HG02840 (cell line): ENCODE data around the gene RTP5.
"Not testable (repeated sequence)": the region's sequence is repeated elsewhere in the genome, so short reads cannot be mapped to it uniquely, and the experiment has no call there.

Source experiments
- ATAC-seq: cut with Tn5 transposase; IDR thresholded peaks from one replicate; pipeline ENCODE4 v1.9.1; 2021; ENCODE audit warnings: mild to moderate bottlenecking, moderate library complexity, moderate number of reproducible peaks; ENCODE audit not compliant: unreplicated experiment, low FRiP score

RTP5 gene

DNA sequence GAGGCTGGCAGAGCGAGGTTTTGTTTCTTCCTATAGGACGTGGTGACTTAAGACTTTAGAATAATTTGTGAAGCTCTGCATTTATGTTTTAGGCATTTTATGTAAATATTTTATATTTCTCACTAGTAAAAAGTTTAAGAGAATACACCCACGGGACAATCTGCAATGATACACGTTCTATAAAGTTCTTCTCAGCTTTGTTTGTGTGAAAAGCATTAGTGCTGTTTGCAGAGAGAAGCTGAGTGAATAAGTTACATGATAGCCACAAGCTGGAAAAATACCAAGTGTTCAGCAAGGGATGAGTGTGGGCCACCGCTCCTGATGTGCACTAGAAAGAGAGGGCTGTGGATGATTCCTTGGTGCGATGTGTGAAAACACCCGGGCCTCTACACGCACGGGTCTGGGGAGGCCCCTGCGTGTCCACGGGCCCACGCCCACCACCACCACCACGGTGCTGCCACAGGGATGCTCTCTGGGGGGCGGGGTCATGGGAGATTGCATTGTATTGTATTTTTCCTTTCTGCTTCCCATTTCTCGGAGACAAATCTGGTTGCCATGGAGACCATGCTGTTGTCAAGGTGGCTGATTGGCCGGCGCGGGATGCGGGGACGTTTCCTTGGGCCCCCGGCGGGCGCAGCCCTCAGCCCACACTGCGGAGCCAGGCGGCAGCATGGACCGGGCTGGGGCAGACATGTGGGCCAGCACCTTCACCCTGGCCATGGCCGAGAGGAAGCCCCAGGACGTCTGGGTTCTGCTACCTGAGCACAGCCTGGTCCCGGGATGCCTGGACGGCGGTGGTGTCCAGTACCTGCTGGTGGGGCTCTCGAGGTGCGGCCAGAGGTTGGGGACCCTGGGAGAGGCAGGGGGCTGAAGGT, at the start of gene RTP5:
RTP5 (plus strand) TSS at position 643 of the 875 bp plus-strand sequence; CDS start at position 671, 28 bp downstream.
- ATAC-seq = no peak

DNA sequence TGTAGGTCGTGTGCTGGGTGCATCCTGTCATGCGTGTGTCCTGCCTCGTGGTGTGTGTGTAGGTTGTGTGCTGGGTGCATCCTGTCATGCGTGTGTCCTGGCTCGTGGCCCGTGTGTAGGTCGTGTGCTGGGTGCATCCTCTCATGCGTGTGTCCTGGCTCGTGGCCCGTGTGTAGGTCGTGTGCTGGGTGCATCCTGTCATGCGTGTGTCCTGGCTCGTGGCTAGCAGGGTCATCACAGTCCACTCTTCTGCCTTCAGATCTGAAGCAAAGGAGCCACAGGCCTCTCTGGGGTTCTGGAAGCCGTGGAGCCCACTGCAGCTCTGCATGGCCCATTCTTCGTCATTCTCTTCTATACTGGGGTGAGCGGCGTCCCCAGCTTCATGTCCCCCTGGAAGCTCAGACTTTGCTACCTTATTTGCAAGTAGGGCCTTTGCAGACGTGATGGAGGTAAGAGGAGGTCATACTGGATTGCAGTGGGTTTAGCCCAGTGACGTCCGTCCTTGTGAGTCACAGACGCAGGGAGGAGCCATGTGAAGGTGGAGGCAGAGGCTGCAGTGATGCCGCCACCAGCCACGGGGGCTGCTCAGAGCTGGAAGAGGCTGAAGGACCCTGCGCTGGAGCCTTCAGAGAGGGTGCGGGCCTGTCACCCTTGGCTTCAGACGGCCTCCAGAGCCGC, 49.4 kb upstream of the RTP5 start:
- ATAC-seq = not testable (repeated sequence)

DNA sequence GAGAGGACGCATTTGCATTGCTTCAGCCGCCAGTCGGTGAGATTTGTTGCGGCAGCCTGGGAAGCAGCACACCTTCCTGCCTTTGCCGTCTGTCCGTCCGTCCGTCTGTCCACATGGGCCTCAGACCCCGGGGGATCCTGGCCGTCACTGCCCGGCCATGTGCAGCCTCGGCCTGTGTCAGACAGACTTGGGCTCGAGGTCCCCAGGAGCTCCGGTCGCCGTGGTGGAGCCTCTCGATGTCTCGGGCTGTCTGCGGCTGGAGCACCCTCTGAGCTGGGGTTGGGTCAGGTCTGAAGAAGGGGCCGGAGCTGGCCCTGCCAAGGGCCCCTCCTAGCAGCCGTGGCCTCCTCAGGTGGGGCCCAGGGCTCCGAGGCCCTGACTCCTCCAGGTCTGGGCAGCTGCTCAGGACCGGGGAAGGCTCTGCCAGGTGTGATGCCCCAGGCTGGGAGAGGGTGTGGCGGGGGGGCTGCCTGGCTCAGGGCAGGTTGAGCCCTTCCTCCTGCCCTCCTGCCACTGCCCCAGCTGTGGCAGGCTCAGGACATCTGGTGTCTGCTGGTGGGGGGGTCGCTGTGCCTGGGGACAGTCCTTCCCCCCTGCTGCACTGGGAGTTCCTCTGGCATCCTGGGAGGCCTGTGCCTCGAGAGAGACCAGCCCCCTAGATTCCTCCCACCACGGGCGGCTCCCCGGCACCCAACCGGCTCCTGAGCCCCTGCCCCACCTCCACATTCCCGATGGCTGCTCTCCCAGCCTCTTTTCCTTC, 48.7 kb upstream of the RTP5 start:
- no peak for ATAC-seq

DNA sequence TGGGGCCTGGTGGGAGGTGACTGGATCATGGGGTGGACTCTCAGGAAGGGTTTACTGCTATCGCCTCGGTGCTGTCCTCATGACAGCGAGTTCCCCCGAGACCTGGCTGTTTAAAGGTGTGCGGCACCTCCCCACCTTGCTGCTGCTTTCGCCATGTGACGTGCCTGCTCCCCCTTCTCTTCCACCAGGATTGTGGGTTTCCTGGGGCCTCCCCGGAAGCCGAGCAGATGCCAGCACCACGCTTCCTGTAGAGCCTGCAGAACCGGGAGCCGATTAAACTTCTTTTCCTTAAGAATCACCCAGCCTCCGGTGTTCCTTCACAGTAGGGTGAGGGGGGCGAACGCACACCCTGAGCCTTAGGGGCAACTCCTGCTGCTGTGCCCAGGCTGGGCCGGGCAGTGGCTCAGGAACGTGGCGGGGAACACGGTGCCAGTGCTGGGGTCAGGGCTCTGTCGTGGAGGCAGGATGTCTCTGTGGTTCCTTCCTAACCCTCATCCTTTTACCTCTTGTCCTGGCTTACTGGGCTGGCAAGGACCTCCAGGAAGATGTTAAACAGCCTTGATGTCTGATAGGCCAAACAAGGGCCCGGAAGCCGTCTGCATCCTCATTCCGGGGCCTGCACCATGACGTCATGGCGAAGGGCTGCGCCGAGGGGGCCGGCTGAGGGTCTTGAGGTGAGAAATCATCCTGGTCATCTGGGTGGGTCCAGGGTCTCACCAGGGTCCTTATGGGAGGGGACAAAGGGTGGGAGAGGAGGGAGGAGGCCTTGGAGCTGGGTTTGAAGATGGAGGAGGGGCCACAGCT, 47.9 kb upstream of the RTP5 start:
- no peak for ATAC-seq

DNA sequence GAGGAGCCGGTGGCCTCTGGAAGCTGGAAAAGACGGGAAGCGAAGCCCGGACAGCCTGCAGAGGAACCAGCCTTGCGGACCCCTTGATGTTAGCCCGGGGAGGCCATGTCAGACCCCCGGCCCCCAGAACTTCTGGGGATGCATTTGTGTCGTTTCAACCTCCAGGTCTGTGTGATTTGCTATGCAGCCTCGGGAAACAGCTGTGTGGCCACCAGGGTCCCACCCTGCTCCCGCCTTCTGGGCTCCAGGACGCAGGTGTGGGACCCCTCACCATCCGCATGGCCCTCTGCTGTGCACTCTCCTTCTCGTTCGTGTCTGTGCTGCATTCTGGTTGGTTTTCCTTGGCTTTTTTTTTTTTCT, 47.3 kb upstream of the RTP5 start:
- ATAC-seq = no peak

DNA sequence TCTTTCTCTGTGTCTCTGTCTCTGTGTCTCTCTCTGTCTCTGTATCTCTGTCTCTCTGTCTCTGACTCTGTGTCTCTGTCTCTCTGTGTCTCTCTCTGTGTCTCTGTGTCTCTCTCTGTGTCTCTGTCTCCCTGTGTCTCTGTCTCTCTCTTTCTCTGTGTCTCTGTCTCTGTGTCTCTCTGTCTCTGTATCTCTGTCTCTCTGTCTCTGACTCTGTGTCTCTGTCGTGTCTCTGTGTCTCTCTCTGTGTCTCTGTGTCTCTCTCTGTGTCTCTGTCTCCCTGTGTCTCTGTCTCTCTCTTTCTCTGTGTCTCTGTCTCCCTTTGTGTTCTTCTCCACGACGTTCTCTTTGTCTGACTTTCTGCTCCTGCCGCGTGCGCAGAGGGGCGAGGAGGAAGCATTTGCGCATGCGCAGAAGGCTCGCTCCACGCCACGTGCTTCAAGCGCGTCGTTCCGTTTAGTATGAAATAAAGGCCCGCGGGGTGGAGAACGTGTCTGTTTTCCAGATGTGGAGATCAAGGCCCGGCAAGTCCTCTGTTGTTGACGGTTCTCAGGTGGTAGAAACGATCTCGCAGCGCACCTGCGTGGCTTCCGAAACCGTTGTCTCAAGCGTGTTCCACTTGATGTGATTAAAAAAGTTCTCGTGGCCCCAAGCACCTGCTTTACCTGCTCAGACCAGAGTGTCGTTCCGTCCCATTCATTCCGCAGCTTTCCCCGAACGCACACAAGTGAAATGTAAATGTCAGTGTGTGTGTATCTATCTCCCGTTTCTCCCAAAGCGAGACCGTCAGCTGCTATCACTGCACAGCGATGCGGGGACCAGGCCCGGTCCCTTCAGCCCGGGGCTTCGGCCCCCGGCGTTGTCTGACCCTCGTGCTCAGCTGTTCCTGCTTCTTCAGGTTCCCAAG, 45.7 kb upstream of the RTP5 start:
- not testable (repeated sequence) for ATAC-seq

DNA sequence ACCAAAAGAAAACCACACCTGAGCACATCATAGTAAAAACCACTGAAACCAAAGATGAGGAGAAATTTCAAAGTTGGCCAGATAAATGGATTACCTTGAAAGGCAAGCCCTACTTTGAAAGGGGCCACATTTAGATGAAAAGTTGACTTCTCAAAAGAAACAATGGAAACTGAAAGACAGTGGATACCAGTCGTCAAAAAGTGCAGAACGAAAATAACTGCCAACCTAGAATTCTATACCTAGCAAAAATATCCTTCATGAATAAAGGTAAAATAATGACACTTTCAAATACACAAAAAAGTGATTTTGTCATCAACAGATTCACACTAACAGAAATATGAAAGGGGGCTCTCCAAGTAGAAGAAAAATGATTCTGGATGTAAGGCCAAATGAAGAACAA, 42.1 kb upstream of the RTP5 start:
- no peak for ATAC-seq

DNA sequence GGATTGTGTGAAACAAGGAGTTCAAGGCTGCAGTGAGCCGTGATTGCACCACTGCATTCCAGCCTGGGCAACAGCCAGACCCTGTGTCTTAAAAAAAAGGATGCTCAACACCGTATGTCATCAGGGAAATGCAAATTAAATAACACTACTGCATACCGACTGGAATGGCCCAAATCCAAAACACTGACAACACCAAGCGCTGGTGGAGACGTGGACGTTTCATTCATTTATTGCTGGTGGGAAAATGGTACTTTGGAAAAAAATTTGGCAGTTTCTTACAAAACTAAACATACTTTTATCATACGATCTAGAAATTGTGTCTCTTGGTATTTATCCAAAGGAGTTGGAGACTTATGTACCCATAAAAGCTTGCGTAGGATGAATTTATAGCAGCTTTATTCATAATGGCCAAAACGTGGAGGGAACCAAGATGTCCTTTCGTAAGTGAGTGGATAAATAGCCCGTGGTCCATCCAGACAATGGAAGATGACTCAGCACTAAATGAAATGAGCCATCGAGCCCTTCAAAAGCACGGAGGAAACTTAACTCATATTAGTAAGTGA, 36.3 kb upstream of the RTP5 start:
- no peak for ATAC-seq

DNA sequence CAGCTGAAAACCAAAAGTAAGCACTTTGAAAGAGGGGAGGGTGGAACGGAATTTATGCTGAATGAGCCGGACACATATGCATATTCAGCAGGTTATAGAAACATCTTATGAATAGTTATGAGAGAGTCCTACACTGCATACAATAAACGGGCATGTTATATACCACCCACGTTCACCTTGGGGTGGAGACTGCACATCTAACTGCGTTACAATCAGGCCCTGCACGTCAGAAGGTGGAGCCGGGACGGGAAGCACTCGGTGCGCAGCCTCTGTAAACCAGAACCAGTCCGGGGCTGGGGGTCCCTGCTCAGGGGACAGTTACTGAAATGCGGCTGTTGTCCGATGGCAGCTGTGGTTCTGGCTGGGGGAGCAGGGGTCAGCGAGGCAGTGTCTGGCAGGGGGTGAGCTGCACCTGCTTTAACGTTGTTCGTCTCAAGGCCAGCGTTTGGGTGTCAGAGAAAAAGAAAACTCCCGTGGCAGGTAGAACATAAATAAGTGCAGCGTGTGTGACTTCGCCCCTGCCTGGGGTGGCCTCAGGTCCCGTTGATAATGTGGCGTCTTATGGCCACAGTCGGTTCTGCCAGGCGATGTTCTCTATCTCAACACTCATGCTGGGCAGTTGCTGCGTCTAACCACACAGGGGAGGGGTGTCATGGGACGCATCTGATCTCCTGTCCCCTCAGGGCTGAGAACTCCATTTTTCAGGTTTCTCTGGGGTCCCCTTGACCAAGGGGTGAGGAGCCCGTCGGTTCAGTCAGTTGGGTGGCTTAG, 35.6 kb upstream of the RTP5 start:
- ATAC-seq = not testable (repeated sequence)

DNA sequence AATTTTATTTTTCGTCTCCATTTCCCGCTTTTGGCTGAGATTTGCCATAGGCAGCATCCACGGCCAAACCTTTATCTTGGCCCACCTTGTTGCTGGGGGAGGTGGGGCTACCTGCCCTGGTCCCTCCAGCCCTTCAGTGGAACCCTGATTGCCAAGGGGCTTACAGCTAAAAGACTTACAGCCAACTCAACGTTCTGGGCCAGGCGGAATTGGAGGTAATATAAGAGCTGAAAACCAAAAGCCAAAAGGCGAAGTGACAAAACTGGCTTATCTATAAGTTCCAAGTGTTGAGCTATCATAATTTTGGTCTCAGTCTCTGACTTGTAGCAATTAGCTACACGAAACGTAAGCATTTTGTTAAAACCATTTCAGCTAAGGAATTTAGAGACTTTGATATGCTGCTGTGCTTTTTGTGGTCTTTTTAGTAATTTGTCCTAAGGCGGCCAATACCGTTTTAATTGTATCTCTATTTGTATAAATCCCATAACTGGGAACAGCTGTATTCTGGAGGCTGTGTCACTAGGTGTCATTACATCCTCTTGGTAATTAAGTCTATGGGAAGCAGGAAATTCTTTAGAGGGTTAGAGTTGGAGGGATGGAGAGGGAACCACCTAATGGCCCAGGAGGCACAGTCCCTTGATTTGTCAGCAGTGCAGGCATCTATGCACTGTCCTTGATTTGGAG, 34.9 kb upstream of the RTP5 start:
- no peak for ATAC-seq

DNA sequence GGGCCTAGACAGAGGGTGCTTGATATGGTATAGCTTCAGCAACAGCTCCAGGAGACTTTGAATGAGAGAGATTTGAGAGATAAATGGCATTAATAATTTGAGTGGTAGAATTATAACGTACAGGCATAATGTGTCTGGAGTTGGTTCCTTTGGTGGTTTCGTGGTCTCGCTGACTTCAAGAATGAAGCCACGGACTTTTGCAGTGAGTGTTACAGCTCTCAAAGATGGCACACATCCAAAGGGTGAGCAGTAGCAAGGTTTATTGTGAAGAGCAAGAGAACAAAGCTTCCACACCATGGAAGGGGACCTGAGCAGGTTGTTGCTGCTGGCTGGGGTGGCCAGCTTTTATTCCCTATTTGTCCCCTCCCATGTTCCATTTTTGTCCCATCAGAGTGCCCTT, 33.9 kb upstream of the RTP5 start:
- ATAC-seq = no peak

DNA sequence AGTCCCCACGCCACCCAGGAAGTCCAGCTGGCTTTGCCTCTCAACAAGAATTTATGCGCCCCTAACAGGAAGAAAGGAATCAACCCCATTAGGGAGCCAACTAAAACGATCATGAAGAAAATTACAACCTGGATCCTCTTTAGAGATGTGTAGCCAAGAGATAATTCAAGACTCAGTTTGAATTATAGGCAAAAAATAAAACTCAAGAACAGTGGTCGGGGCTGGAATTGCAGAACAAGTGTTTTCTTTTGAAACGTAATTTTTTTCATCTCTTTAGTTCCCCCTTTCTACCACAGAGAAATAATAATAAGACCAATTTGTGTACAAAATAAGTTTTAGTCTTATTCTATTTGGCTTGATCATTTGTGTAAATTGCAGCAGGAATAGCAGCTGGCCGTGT, 33.2 kb upstream of the RTP5 start:
- ATAC-seq = no peak

DNA sequence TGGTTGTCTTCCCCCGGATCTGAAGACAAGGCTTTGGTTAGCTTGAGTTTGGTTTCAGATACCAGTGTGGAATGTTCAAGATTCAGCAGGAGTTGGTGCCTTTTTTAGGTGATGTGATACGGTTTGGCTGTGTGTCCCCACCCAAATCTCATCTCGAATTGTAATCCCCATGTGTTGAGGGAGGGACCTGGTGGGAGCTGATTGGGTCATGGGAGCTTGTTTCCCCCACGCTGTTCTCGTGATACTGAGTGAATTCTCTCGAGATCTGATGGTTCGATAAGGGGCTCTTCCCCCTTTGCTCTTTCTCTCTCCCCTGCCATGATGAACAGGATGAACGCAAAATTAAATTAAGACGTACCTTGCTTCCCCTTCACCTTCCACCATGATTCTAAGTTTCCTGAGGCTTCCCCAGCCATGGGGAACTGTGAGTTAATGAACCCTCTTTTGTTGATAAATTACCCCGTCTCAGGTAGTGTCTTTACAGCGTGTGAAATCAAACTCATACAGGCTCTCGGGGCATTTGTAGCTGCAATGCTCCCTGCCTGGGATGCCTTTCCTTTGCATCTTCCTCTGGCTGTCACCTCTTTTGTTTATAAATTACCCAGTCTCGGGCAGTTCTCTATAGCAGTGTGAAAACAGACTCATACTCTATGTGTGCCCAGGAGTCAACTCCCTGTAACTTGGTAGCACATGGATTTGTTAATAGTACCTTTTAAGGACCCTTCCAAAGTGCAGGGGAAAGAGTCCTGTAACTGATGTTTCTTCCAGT, 32.1 kb upstream of the RTP5 start:
- ATAC-seq = no peak

DNA sequence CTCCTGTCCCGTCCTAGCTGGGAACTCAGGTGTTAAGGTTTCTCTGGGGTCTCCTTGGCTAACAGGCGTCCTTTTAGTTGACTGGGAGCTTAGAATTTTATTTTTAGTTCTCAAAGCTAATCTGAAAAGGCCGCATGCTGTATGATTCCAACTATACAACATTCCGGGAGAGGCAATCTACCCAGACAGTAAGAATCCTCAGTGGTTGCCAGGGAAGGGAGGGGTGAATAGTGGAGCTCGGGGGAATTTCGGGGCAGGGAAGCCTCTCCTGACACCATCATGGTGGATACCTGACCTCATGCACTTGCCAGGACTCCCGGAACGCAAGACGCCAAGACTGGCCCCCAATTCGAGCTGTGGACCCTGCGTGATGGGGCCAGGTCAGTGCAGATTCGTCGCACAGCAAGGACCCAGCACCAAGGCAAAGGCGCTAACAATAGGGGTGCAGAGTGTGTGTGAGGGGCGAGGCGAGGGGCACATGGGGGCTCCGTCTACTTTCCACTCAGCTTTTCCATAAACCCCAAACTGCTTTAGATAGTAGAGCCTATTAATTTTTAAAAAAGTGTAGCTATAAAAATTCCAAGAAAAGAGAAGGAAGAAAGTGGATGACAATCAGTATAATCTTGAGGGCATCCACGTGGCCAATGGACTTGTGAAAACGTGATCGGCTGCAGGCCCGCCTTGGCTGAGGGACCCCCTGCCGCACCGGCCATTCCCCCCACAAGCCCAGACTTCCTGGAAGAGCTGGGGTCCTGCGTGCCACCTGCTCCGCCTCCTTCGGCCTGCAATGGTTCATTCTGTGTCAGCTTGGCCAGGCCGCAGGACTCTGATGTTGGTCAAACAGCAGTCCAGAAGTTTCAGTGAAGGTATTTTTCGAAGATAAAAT, 28.1 kb upstream of the RTP5 start:
- ATAC-seq = no peak

DNA sequence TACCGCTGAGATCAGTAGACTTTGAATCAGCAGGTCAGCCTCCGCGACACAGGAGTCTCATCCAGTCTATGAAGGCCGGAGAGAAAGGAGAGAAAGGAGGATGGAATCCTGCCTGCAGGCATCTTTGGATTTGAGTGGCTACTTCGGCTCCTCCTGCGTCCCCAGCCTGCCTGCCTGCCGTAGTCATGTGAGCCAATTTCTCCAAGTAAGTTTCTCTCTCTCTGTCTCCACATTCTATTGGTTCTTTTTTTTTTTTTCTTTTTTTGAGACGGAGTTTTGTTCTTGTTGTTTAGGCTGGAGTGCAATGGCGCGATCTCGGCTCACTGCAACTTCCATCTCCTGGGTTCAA, 27.5 kb upstream of the RTP5 start:
- no peak for ATAC-seq

DNA sequence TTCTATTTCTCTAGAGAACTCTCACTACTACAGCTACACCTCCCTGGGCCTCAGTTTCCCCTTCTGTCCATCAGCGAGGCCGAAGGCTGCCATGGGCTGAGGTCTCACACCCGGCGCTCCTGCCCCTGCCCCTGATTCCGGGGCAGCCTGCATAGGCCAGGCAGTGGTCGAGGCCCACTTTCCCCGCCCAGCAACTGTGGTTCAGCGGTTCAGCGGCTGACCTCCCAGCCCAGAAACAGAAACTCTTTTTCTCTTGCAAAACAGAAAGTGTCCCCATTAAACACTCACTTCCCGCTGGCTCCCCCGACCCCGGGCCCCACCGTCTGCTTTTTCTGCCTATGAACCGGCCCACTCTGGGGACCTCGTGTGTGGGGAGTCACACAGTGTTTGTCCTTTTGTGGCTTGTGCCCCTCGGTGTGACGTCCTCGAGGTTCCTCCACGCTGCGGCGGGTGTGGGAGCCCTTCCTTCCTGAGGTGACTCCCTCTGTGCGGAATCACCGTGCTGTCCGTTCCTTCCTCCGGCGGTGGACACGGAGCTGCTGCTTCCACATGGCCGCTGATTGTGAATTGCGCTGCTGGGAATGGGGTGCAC, 26.8 kb upstream of the RTP5 start:
- no peak for ATAC-seq
